Hepatocyte (in vitro differentiated cells): ENCODE results near the gene FGD5.
A peak's percentile ranks its signal among the peaks of the same experiment; 100 is the strongest.

ENCODE experiments used
- CTCF ChIP-seq: fragments of 200-600 bp; sonication (generic); IDR thresholded peaks from 2 replicates; pipeline ENCODE4 v1.5.1; 2016; ENCODE audit warnings: antibody characterized with exemption, mild to moderate bottlenecking; ENCODE audit not compliant: poor library complexity
- EZH2 ChIP-seq: fragments of 200-600 bp; sonication (generic); IDR thresholded peaks from 2 replicates; pipeline ENCODE4 v1.6.1; 2016; ENCODE audit warnings: antibody characterized with exemption, mild to moderate bottlenecking, borderline replicate concordance
- EZH2phosphoT487 ChIP-seq: fragments of 200-600 bp; sonication (generic); IDR thresholded peaks from one replicate; pipeline ENCODE4 v1.6.1; 2018; ENCODE audit warnings: antibody characterized with exemption, mild to moderate bottlenecking, low read depth, moderate library complexity; ENCODE audit not compliant: unreplicated experiment, severe bottlenecking

DNA sequence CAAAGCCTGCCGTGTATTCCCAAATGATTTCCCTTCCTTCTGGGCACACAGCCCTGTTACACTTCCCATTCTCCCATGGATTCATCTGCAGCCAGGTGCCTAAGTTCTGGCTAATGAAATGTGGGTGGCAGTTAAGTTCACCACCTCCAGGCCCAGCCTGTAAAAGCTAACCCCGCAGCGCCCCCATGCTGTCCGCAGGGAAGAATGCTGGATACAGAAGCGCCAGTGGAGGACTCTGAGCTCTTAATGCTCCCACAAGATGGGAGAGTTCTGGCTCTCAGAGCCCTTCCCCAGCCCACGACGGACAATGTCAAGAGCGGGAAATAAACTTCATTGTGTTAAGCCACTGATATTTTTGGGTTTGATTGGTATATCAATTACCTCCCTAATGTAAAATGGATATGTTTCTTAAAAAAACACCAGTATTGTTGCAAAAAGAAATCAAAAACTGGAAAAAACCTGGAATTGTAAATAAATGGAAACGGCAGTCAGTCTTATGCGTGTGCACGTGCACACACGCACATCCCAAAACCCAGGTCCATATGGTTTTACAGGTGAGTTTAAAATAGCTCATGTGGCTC is 37.7 kb upstream of the FGD5 start:
- TF ChIP-seq EZH2phosphoT487 = no peak
- peak; percentile 60 for TF ChIP-seq CTCF
- no peak for TF ChIP-seq EZH2
